GM10266 (cell line): Measurements from ENCODE around the gene FGD3.
"Not testable (repeated sequence)": the region's sequence is repeated elsewhere in the genome, so short reads cannot be mapped to it uniquely, and the experiment has no call there.

Source experiments
- DNase-seq: peaks from one replicate; pipeline ENCODE4 v3.0.0; 2012; ENCODE audit errors: extremely low spot score
- CTCF ChIP-seq: IDR thresholded peaks from 2 replicates; pipeline ENCODE4 v1.5.1; 2012; ENCODE audit warnings: mild to moderate bottlenecking, low read depth; ENCODE audit not compliant: control insufficient read depth, insufficient read depth; ENCODE audit errors: missing control alignments

Gene FGD3

GRCh38 chr9:92947268-92948037 lies at the start of gene FGD3:
TSS of gene FGD3 (plus strand) at chr9:92947523. CDS start at chr9:92976257, 28,734 bp downstream.
- no peak for DNase-seq
- TF ChIP-seq CTCF = no peak

GRCh38 chr9:92905137-92905536 lies 42.2 kb upstream of the FGD3 start:
- not testable (repeated sequence) for DNase-seq

- no peak for DNase-seq
- no peak for TF ChIP-seq CTCF
Measured at GRCh38 chr9:92911511-92912475, 35.5 kb upstream of the FGD3 start.

GRCh38 chr9:92917176-92917800 lies 30.0 kb upstream of the FGD3 start:
- no peak for DNase-seq
- TF ChIP-seq CTCF = no peak

GRCh38 chr9:92920437-92920836 lies 26.9 kb upstream of the FGD3 start:
- DNase-seq = no peak

GRCh38 chr9:92931606-92932005 lies 15.7 kb upstream of the FGD3 start:
- TF ChIP-seq CTCF = no peak
- no peak for DNase-seq

More at GRCh38 chr9:92920437-92920836, 26.9 kb upstream of the FGD3 start:
- TF ChIP-seq CTCF = no peak

- no peak for DNase-seq
- TF ChIP-seq CTCF = no peak
Measured at GRCh38 chr9:92934321-92934720, 13.0 kb upstream of the FGD3 start.
